K562 (cell line): ENCODE data around the gene NISCH. TPM values are rescaled to one million over a fixed set of nuclear protein-coding genes. Genes with fewer than 3 reads are reported as not detected.
A peak's percentile ranks its signal among the peaks of the same experiment; 100 is the strongest.

ENCODE experiments used
- ATAC-seq: fragments of 200-7000 bp; cut with Tn5 transposase; 3 replicates; pipeline ENCODE4 v1.9.1; 2020; ENCODE audit warnings: moderate library complexity
- BruUV-seq: library from RNA; stranded (reverse); fragments of 400-500 nt; replicated peaks from 2 replicates; lab custom pipeline; 2021; lab: Mats Ljungman, UMichigan
- CTCF ChIA-PET: fragments of 300-600 bp; formaldehyde crosslinking; extraction: SDS; loops from one replicate; lab custom pipeline; 2021; ENCODE audit warnings: low intra/inter-chr PET ratio; lab: Yijun Ruan, JAX
- POLR2A ChIA-PET: fragments of 300-600, 350-650 bp; sonication (Branson Sonifier 250); formaldehyde crosslinking; extraction: SDS; loops from one replicate; lab custom pipeline; 2021; ENCODE audit warnings: antibody characterized with exemption, inconsistent platforms; lab: Yijun Ruan, JAX
- DNase-seq, 4 experiments: peaks; one replicate each; pipeline versions ENCODE4 v3.0.0 to v3.0.0-alpha.2; 2011 to 2018; ENCODE audit warnings: low spot score in 3 of 4, mixed read lengths in 3 of 4; ENCODE audit errors: extremely low read depth in 1 of 4
- FAIRE-seq: peaks from 2 replicates; lab custom pipeline; 2011; peaks lifted over from hg19 to GRCh38; lab: Jason Lieb, UNC
- H2AFZ ChIP-seq: 2 replicates; pipeline ENCODE4 v1.6.0; 2011; ENCODE audit warnings: low read depth, low read length, control low read depth, inconsistent platforms
- H3K27ac ChIP-seq: fragments of 200-600 bp; 3 replicates; pipeline ENCODE4 v1.8.0; 2011; ENCODE audit warnings: low read depth, mild to moderate bottlenecking, control low read depth, inconsistent platforms, low read length, moderate library complexity, mixed read lengths; ENCODE audit errors: extremely low read depth
- H3K27me3 ChIP-seq, 2 experiments: fragments of 300-600 bp in 1 of 2; 2 replicates in 1 of 2; 3 replicates in 1 of 2; pipeline versions ENCODE4 v1.6.0 to v1.8.0; 2011; ENCODE audit warnings: inconsistent platforms in 2 of 2, low read length in 2 of 2, mild to moderate bottlenecking in 1 of 2, mixed read lengths in 1 of 2, moderate library complexity in 1 of 2; ENCODE audit not compliant: control insufficient read depth in 2 of 2, insufficient read depth in 2 of 2
- H3K36me3 ChIP-seq: fragments of 300-600 bp; 3 replicates; pipeline ENCODE4 v1.8.0; 2011; ENCODE audit warnings: mild to moderate bottlenecking, low read length, inconsistent platforms; ENCODE audit not compliant: control insufficient read depth, insufficient read depth
- H3K4me1 ChIP-seq, 2 experiments: fragments of 200-600 bp in 1 of 2; replicated peaks in 1 of 2; 2 replicates in 1 of 2; 3 replicates in 1 of 2; pipeline versions ENCODE4 v1.5.1 to v1.8.0; 2011; ENCODE audit warnings: inconsistent platforms in 2 of 2, low read length in 2 of 2, mild to moderate bottlenecking in 1 of 2, mixed read lengths in 1 of 2, moderate library complexity in 1 of 2; ENCODE audit not compliant: control insufficient read depth in 2 of 2, insufficient read depth in 2 of 2
- H3K4me2 ChIP-seq: 2 replicates; pipeline ENCODE4 v1.6.1; 2011; ENCODE audit warnings: low read length, control low read depth, inconsistent platforms, mixed read lengths; ENCODE audit not compliant: insufficient read depth
- H3K4me3 ChIP-seq: fragments of 200-600 bp; sonication (generic), shearing (Covaris generic); 2 replicates; pipeline ENCODE4 v1.5.1; 2016; ENCODE audit warnings: control low read depth, inconsistent platforms
- H3K79me2 ChIP-seq: fragments of 200-600 bp; 3 replicates; pipeline ENCODE4 v1.8.0; 2011; ENCODE audit warnings: low read length, inconsistent platforms; ENCODE audit not compliant: control insufficient read depth, insufficient read depth
- H3K9ac ChIP-seq, 2 experiments: 2 replicates each; pipeline versions ENCODE4 v1.6.0 to v1.6.1; 2011; ENCODE audit warnings: low read depth in 2 of 2, low read length in 2 of 2, control low read depth in 1 of 2, inconsistent platforms in 1 of 2, mild to moderate bottlenecking in 1 of 2, mixed read lengths in 1 of 2; ENCODE audit not compliant: insufficient read depth in 1 of 2
- H3K9me1 ChIP-seq: one replicate; pipeline ENCODE4 v1.6.0; 2011; ENCODE audit warnings: inconsistent platforms, mild to moderate bottlenecking, low read length, moderate library complexity; ENCODE audit not compliant: control insufficient read depth, insufficient read depth
- H3K9me3 ChIP-seq: replicated peaks from 2 replicates; pipeline ENCODE4 v1.5.1; 2011; ENCODE audit warnings: low read depth, low read length, inconsistent platforms; ENCODE audit not compliant: control insufficient read depth, insufficient read depth
- H4K20me1 ChIP-seq: replicated peaks from 2 replicates; pipeline ENCODE4 v1.6.1; 2011; ENCODE audit warnings: low read length, inconsistent platforms, mixed read lengths; ENCODE audit not compliant: control insufficient read depth, insufficient read depth
- BRF2 ChIP-seq: IDR thresholded peaks from 3 replicates; pipeline ENCODE4 v1.6.1; 2011; ENCODE audit warnings: borderline replicate concordance, mild to moderate bottlenecking; ENCODE audit not compliant: insufficient read length, insufficient read depth
- CBFB ChIP-seq: sonication (generic); formaldehyde crosslinking; IDR thresholded peaks from 2 replicates; pipeline ENCODE4 v1.4.0; 2020; ENCODE audit warnings: mild to moderate bottlenecking, missing genetic modification reagents
- HDAC3 ChIP-seq: fragments of 450-650 bp; IDR thresholded peaks from 2 replicates; pipeline ENCODE4 v1.6.1; 2018; ENCODE audit warnings: borderline replicate concordance, mild to moderate bottlenecking, moderate library complexity; ENCODE audit not compliant: partially characterized antibody
- MCM5 ChIP-seq: fragments of 450-650 bp; IDR thresholded peaks from 2 replicates; pipeline ENCODE4 v1.6.1; 2016; ENCODE audit warnings: low read depth
- TCF7L2 ChIP-seq: fragments of 150-350 bp; IDR thresholded peaks from 2 replicates; pipeline ENCODE4 v1.6.1; 2016; ENCODE audit warnings: low read depth, mild to moderate bottlenecking, low read length, moderate library complexity
- ZBTB33 ChIP-seq: sonication (generic); formaldehyde crosslinking; IDR thresholded peaks from 2 replicates; pipeline ENCODE4 v1.8.1; 2023; ENCODE audit warnings: mild to moderate bottlenecking, missing genetic modification reagents
- ZNF668 ChIP-seq: fragments of 250-450 bp; sonication (Bioruptor Pico); IDR thresholded peaks from 2 replicates; pipeline ENCODE4 v1.8.0; 2022; ENCODE audit warnings: mild to moderate bottlenecking, inconsistent platforms
- WGBS: fragments of 100-300 bp; shearing (Covaris generic); methylation state at CpG from one replicate; pipeline ENCODE4 v1.1.6; 2016; ENCODE audit warnings: low coverage, mixed read lengths; ENCODE audit not compliant: insufficient coverage; ENCODE audit errors: missing lambda C conversion rate; 5-methylcytosine and 5-hydroxymethylcytosine counted together
- in situ Hi-C: fragments of 300-500 bp; cut with MboI; formaldehyde crosslinking; loops from 4 replicates; pipeline ENCODE4 v1.15.0; 2018; ENCODE audit warnings: inconsistent platforms, mixed read lengths
- intact Hi-C: fragments of 100-400 bp; cut with micrococcal nuclease; formaldehyde crosslinking; loops from 2 replicates; pipeline ENCODE4 v1.14.2; 2022
- polyA plus RNA-seq, 8 experiments: library from polyadenylated mRNA; depleted of rRNA in 4 of 8; stranded (reverse) in 5 of 8; unstranded in 3 of 8; fragments of >200 nt; fragmentation: Nextera tagmentation in 2 of 8; fragmentation: Illumina TruSeq in 1 of 8; extraction: Ambion mirVana in 2 of 8; extraction: Trizol in 1 of 8; gene quantifications; 2 replicates each; pipeline versions ENCODE4 v1.2.1 to v1.2.3, GENCODE V29; 2011 to 2014; ENCODE audit warnings: inconsistent platforms in 1 of 8, missing spikeins in 1 of 8
- total RNA-seq, 7 experiments: library from RNA; depleted of rRNA in 6 of 7; stranded (reverse); fragments of >200 nt in 6 of 7; fragmentation: Illumina TruSeq in 2 of 7; extraction: Trizol in 2 of 7; gene quantifications; 2 replicates each; pipeline versions ENCODE4 v1.2.1 to v1.2.3, GENCODE V29; 2011 to 2021; ENCODE audit warnings: low replicate concordance in 1 of 7

The NISCH gene
- total and polyA plus RNA-seq, 9 of the 15 experiments (the other 6 are each of a cell fraction or from before 2014, with no cell fraction given), result 0.44 to 43.5 (median 23.4) TPM

GRCh38 chr3:52504977-52505376, 49.6 kb downstream of the NISCH start:
- ATAC-seq, result no peak
- BruUV-seq, result no TSS peak
- no peak for FAIRE-seq

GRCh38 chr3:52506266-52506966, 51.0 kb downstream of the NISCH start:
- DNase-seq (no peak), FAIRE-seq (no peak), ATAC-seq (0 out of 3 replicates have a peak, but pooled peaks have one; percentile 11)
- TF ChIP-seq CBFB (CRISPR knock-in tag), result no peak
- no peak for TF ChIP-seq ZNF668 (CRISPR knock-in tag)
- peak; percentile 21; the same call in 1 of the 2 replicates for TF ChIP-seq ZBTB33 (CRISPR knock-in tag)
- no peak for TF ChIP-seq BRF2
- TF ChIP-seq HDAC3, result no peak
- no peak for TF ChIP-seq MCM5
- no peak overlapping the region for H3K27ac ChIP-seq
- no peak overlapping the region for H3K4me2 ChIP-seq
- no peaks in the 10 kb centered on the region for H3K36me3 ChIP-seq
- no peaks in the 10 kb centered on the region for H3K79me2 ChIP-seq
- H3K4me1 ChIP-seq, result peaks cover 0 to 40% of the 10 kb centered on the region in 2 experiments; a peak in 2 of 5 replicates
- in situ Hi-C loops, result no loop called here
- no TSS peak for BruUV-seq
- peaks cover 0 to 11% of the 10 kb centered on the region in 2 experiments; a peak in 2 of 5 replicates for H3K27me3 ChIP-seq
- intact Hi-C loops, result no loop called here
- 0 out of 4 replicates have a peak overlapping the region, but pooled peaks of 1 of the 2 experiments have one; percentile 17 for H3K9ac ChIP-seq
- no peaks in the 10 kb centered on the region for H4K20me1 ChIP-seq
- CTCF ChIA-PET, result no interaction called here
- H3K9me3 ChIP-seq, result no peaks in the 10 kb centered on the region
- H3K9me1 ChIP-seq, result no peaks in the 10 kb centered on the region
- whole genome bisulfite sequencing, result 46% methylated on average over 10 of the region's 27 CpGs
- no peak overlapping the region for H2AFZ ChIP-seq
- POLR2A ChIA-PET, result interaction anchor here (0.6 kb wide), 1 partner anchor 27 kb away, joined by 5 read pairs; no protein-coding TSS in a partner anchor
- H3K4me3 ChIP-seq, result no peak overlapping the region

More at GRCh38 chr3:52504977-52505376, 49.6 kb downstream of the NISCH start:
- Histone ChIP-seq H3K4me2 (no peak overlapping the region), H2AFZ (no peak overlapping the region), H3K27ac (no peak overlapping the region), H3K4me1 (peaks cover 0 to 46% of the 10 kb centered on the region in 2 experiments; a peak in 2 of 5 replicates), H4K20me1 (no peaks in the 10 kb centered on the region), H3K36me3 (no peaks in the 10 kb centered on the region), H3K79me2 (no peaks in the 10 kb centered on the region), H3K9me3 (no peaks in the 10 kb centered on the region), H3K9ac (peak overlapping the region in 1 of 2 experiments; percentile 64; a peak in 2 of 4 replicates), H3K27me3 (peaks cover 0 to 5% of the 10 kb centered on the region in 2 experiments; a peak in 1 of 5 replicates), H3K4me3 (no peak overlapping the region), H3K9me1 (no peaks in the 10 kb centered on the region)
- POLR2A ChIA-PET, result interaction anchor here (0.6 to 1.5 kb wide), 5 partner anchors 11 to 80 kb away, joined by 3 to 5 read pairs (median 4); no protein-coding TSS in a partner anchor
- WGBS, result 7% methylated on average over 5 of the region's 10 CpGs
- DNase-seq, result no peak
- CTCF ChIA-PET, result no interaction called here
- in situ Hi-C loops (no loop called here), intact Hi-C loops (no loop called here)
- TF ChIP-seq TCF7L2, result no peak
